ENCODE data around the gene MAVS. TPM values are rescaled to one million over a fixed set of nuclear protein-coding genes. Genes with fewer than 3 reads are reported as not detected.

MAVS gene
- total and polyA plus RNA-seq, 9 of the 15 experiments (the other 6 are each of a cell fraction or from before 2014, with no cell fraction given): 1.6 to 22.0 (median 11.3) TPM

GRCh38 chr20:3924304-3925112 is 77.9 kb downstream of the MAVS start (continued):
- TF ChIP-seq REST (IDR thresholded peaks at IDR 0.05; ENCODE audit: borderline replicate concordance) (no peak), REST (CRISPR knock-in tag; IDR thresholded peaks at IDR 0.05; ENCODE audit: low read depth) (no peak), THAP12 (CRISPR knock-in tag; IDR thresholded peaks at IDR 0.05) (no peak), ZNF253 (CRISPR knock-in tag; conservative IDR thresholded peaks at IDR 0.05) (no peak), RREB1 (CRISPR knock-in tag; IDR thresholded peaks at IDR 0.05) (no peak), EHMT2 (IDR thresholded peaks at IDR 0.05) (no peak), FOXA1 (IDR thresholded peaks at IDR 0.05; ENCODE audit: borderline replicate concordance) (no peak)
